IPS-18c (cell line): Measurements from ENCODE around the gene PUM2.

Experiments used
- H3K4me3 ChIP-seq: 2 replicates; pipeline ENCODE4 v1.7.0; 2013; ENCODE audit warnings: low read depth, mild to moderate bottlenecking, low read length, moderate library complexity; ENCODE audit not compliant: insufficient read depth
- H3K9me3 ChIP-seq: one replicate; pipeline ENCODE4 v1.6.1; 2013; ENCODE audit warnings: mild to moderate bottlenecking, low read length, moderate library complexity; ENCODE audit not compliant: control insufficient read depth, insufficient read depth

The PUM2 gene, protein sequence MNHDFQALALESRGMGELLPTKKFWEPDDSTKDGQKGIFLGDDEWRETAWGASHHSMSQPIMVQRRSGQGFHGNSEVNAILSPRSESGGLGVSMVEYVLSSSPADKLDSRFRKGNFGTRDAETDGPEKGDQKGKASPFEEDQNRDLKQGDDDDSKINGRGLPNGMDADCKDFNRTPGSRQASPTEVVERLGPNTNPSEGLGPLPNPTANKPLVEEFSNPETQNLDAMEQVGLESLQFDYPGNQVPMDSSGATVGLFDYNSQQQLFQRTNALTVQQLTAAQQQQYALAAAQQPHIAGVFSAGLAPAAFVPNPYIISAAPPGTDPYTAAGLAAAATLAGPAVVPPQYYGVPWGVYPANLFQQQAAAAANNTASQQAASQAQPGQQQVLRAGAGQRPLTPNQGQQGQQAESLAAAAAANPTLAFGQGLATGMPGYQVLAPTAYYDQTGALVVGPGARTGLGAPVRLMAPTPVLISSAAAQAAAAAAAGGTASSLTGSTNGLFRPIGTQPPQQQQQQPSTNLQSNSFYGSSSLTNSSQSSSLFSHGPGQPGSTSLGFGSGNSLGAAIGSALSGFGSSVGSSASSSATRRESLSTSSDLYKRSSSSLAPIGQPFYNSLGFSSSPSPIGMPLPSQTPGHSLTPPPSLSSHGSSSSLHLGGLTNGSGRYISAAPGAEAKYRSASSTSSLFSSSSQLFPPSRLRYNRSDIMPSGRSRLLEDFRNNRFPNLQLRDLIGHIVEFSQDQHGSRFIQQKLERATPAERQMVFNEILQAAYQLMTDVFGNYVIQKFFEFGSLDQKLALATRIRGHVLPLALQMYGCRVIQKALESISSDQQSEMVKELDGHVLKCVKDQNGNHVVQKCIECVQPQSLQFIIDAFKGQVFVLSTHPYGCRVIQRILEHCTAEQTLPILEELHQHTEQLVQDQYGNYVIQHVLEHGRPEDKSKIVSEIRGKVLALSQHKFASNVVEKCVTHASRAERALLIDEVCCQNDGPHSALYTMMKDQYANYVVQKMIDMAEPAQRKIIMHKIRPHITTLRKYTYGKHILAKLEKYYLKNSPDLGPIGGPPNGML

DNA sequence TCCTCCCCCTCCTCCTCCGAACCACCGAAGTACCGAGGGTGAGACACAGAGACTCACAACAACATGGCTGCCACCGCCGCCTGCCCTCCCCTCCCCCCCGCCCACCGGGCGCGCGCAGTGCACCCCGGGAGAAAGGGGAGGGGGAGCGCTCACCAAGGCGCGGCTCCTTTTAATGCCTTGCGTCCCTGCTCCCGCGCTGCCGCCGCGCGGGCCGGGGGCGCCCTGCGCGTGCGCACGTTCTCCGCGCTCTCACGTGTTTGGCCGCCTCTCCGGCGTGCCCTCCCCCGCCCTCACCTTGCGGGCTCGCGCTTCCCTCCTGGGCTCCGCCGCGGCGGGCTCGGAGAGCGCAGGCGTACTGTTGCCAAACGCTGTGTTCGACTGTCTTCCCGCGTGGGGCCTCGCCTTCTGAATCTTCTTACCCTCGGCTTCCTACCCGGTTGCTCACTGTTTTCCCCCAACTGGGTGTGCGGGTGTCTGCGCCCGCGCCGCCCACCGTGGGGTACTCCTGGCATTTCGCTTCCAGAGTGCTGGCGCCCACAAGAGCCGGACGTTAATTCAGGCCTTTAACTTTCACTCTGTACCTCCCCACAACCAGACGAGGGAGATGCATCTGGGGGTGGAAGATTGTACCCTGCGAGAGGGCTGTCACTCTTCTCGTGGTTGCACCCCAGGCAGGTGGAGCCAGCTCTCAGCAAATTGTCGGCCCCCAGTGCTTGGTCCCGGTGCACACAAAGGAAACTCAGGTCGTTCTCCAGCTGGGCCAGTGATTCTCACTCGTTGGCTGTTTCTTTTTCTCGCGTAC, at the start of gene PUM2:
Gene PUM2, minus strand, starts transcription at position 92 of the 802 bp plus-strand sequence. CDS start 23,484 bp downstream, outside the sequence.
- Histone ChIP-seq H3K4me3 (peak within 1 kb of the TSS; percentile 81), H3K9me3 (no peaks in the 10 kb centered on the region)

DNA sequence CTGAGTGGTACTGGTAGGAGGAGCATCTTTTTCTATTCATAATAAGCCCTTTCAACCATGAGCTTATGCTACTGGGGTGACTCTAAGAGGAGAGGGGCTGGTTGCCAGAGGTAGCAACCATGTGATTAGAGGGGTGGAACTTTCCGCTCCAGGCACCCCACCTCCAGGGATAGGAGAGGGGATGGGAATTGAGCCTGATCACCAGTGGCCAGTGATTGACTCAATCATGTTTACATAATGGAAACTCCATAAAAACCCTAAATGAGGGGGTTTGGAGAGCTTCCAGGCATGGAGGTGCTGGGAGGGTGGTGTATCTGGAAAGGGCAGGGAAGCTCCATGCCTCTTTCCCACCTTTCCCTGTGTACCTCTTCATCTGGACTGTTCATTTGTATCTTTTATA, 49.7 kb upstream of the PUM2 start:
- Histone ChIP-seq H3K9me3 (no peaks in the 10 kb centered on the region), H3K4me3 (no peak overlapping the region)

DNA sequence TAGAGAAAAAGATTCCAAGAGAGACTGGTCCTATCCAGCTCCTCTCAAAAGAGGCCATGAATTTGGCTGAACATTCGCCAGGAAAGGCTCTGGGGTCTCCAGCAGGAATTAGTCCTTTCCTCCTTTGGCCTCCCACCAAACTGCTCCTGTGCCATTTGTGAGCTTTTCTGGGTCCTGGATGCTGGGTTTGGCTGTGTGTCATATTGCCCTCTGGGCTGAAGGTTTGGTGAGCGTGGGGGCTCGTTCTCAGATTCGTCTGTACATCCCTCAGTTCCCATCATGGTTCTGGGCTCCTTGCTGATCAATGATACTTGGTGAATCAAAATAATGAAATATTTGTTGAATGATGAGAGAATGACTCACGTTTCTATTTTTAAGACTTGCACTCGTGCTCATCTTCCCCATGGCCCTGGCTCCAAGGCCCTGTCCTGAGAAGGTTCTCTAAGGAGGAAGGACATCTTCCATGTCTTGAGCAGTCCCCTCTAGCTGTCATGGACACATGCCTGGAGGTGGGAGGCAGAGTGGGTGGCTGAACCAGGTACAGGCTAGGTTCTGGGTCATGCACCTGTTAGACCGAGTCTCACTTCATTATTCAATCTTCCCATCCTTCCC, 48.4 kb upstream of the PUM2 start:
- Histone ChIP-seq H3K9me3 (no peaks in the 10 kb centered on the region), H3K4me3 (no peak overlapping the region)

DNA sequence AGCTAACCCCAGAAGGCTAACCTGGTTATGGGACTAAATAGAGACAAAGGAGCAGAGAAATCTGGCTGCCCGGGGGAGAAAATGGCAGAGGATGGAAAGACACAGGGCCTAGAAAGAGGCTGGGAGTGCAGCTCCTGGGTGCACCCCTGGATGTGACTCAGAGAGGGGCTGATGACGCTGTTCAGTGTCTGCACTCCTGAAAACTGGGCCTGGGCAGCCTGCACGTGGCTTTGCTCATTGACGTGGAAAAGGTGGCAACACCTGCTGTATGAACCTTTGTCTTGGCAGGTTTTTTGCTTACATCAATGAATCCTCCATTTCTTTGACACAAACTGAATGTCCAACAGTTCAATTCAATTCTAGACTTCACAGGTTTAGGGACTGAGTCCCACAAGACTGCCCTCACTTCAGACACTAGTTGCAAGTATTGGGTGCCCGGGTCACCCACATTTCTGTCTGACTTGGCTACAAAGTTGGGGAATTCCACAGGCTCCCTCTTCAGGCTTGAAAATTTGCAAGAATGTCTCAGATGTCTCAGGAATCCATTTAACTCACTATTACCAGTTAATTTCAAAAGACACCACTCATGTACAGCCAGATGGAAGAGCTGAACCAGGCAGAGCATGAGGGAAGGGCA, 47.3 kb upstream of the PUM2 start:
- Histone ChIP-seq H3K4me3 (no peak overlapping the region), H3K9me3 (no peaks in the 10 kb centered on the region)

DNA sequence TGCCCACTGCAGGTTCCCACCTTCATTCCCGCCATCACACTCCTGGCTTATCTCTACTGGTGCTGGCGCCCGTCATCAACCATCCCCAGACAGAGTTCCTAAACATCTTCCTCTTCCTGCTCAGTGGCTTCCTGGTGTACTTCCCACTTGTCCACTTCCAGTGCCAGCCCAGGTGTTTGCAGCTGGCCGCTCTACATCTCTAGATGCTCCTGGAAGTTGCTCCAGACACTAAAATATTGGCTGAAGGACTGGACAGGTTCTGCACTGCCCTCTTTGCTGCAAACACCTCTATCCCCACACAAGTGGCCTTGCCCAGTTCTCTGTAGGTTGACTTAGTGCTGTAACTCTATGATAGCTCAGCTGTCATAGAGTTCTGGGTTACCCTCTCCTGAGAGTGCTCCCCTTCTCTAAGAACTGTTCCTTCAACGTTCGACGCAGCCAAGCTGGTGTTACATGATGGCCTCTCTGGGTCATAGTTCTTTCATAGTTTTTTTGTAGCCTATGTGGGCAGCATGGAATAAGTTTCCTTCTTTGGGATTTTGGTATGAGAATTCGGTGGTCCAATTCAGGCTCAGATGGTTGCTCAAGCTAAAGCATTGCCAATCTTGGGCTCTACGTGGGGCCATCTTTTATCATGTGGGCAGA, 45.8 kb upstream of the PUM2 start:
- Histone ChIP-seq H3K4me3 (no peak overlapping the region), H3K9me3 (no peaks in the 10 kb centered on the region)

DNA sequence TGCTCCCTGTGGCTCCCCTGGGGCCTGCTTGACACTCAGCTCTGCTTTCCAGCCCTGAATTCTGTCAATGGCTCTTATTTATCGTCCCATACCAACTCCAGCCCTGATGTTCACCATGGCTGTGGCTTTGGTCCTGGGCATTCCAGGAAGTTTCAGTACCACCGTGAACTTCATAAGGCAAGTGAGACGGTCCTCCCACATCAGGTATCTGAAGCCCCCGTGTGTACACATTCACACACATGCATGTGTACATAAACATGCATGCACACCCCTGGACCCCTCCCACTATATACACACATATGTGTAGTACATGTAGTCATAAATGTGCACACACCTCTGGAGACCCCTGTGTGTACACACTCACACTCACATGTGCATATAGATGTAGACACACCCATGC, 43.3 kb upstream of the PUM2 start:
- H3K4me3 ChIP-seq = no peak overlapping the region

DNA sequence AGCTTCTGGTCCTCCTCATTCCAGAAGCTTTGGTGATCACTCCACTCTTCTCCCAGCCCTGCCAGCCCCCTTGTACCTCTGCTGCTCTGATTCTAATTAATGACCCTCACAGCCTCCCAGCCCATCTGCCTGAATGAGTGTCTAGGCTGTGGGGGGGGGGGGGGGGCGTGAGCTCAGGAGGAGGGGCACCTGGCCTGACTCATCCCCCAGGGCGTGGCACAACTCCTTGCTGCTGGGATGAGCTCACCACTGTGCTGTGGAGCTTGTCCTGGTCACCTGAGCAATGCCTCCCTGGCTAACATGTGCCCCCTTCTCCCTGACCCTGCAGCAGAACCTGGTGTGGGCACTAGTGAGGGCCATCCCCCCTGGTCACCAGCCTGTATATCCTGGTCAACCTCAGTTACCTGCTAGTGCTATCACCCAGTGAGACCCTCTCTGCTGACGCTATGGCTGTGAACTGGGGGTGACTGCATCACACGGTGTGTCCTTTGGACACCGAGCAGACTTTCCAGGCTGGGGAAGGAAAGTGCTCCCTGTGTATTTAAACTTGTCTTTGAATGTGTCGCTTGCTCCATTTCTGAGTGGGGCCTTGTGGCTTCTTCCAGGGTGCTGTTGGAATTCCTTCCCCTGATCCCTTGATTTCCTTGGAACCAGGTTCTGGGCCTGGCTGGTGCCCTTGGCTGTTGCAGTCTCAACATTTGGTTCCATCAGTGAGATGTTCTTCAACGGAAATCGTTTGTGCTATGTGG, 41.5 kb upstream of the PUM2 start:
- Histone ChIP-seq H3K9me3 (no peaks in the 10 kb centered on the region), H3K4me3 (no peak overlapping the region)

More for the DNA sequence above, 43.3 kb upstream of the PUM2 start:
- H3K9me3 ChIP-seq = no peaks in the 10 kb centered on the region

DNA sequence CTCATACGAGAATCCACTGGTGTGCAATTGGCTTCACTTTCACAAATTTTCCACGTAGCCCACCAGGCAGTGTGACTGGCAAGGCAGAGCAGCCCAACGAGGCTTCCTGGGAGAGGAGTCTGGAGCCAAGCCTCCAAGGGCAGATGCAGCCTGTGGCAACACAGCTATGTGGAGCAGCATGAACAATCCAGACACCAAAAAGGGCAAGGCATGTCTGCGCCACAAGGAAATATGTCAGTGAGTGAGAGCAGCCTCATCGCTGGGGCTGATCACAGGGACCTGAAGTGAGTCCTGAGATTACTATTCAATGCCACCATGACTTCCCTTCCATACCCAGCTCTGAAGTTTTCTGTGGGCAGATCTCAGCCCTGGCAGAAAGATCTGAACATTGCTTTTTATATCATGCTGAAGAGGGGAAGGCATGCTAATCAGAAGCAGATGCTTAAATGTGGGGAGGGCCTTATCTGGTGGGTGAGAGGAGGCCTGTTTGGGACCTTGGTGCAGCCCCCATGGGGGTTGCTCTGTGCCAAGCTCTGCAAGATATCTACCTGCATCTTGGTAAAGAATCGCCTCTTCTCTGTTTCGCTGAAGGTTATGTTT, 40.0 kb upstream of the PUM2 start:
- Histone ChIP-seq H3K4me3 (no peak overlapping the region), H3K9me3 (no peaks in the 10 kb centered on the region)

DNA sequence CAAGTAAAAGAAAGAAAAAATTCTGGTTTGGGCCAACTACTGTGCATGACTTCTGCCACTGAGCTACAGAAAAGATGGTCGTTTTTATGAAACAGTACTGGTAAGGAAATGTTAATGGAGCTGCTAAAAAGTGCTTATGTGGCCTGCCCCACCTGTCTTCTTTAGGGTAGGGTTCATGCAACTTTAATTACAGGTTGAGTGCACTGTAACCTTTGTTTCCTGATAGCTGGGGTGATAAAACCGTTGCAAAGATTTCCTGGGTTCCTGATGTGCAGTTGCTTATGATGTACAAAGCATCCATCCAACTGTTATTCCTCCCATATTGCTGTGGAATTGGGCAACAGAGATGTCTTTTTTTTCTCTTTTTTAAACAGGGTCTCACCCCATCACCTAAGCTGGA, 34.3 kb upstream of the PUM2 start:
- H3K4me3 ChIP-seq = no peak overlapping the region

DNA sequence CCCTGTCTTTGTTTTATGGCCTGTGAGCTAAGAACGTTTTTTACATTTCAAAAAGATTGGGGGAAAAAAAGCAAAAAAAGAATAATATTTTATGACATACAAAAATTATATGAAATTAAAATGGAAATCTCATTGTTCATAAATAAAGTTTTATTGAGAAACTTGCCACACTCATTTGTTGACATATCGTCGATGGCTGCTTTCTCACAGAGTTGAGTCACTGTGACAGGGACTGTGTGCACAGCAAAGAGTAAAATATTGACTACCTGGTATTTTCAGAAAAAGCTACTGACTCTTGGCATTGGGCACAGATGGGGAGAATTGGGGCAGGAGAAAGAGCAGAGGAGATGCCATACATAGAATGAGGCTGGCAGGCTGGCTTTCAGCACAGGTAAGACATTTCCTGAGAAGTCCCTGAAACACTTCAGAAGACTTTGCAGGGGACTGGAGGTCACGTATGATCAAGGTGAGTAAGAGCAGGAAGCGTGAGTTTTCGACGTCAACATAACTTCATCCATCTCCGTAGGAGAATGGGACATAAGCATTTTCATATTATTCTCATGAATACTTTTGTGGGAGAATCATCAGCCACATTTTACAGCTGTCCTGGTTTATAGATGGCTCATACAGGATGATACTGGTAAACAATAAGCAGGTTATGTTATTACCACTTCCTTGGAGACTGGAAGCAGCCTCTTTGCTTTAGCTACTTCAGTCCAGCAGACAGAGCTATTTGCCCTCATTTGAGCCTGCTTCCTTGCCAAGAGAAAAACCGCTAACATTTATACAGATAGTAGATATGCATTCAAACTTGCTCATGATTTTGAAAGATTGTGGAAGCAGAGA, 32.5 kb upstream of the PUM2 start:
- no peaks in the 10 kb centered on the region for H3K9me3 ChIP-seq
- no peak overlapping the region for H3K4me3 ChIP-seq

More for the DNA sequence above, 34.3 kb upstream of the PUM2 start:
- no peaks in the 10 kb centered on the region for H3K9me3 ChIP-seq

DNA sequence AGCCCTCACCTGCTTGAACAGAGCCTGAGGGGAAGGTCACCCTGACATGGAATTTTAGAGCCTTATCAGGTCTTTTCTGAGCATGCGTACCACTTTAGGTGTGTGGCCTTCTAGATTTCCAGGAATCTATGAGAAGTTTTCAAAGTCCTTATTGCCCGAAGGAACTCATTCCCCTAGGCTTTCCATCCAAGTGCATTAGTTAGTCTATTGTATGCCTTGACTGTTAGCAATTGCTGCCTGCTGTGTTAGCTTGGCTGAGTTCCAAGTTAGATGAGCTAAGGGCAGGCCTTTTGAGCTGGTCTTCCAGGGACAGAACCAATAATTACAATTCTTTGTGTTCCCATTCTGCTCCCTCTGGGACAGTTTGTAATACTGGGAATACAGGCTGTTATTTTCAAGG, 30.8 kb upstream of the PUM2 start:
- Histone ChIP-seq H3K9me3 (no peaks in the 10 kb centered on the region), H3K4me3 (no peak overlapping the region)

DNA sequence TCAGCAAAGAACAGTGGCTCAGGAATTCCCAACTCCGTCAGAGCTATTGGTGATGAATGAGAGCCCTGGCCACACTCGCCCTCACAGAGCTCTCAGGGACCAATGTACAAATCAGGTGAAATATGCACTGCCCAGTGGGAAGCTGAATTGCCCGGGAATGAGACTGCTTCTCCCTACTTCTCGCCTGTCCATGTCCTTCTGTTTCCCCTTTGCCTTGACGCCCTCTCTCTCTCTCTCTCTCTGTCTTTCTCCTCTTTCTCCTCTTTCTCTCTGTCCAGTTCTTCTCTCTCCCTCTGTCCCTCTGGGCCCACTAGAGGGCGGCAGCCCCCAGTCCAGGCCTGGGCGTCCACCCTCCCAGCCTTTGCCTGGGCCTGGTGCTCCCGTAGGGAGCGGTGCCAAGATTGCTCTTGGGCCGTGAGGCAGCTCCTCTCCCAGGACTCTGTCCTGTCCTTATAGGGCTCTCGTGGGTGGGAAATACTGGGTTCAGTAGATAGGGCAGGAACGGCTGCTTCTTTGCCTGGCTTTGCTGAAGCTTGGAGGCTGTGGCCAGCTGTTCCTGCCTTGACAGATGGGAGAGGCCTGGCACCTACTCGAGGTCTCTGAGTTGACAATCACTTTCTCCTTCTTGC, 28.4 kb upstream of the PUM2 start:
- Histone ChIP-seq H3K4me3 (no peak overlapping the region), H3K9me3 (no peaks in the 10 kb centered on the region)

DNA sequence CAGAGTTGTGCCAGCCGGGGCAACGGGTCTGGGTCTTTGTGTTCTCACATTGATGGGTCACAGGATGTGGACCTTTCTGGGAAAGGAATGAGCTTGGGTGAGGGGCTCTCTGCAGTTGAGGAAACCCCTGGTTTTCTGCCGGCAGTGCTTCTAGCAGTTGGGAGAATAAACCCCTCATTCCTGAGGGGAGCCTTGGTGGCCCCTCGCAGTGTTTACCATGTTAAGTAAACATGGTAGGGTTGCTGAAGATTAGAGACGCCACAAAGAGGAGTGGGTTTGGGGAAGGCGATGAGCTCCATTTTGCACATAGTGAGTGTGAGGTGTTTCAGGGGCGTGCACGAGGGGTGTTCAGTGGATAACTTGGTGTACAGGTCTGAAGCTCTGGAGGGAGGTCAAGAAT, 27.7 kb upstream of the PUM2 start:
- no peaks in the 10 kb centered on the region for H3K9me3 ChIP-seq
- no peak overlapping the region for H3K4me3 ChIP-seq

DNA sequence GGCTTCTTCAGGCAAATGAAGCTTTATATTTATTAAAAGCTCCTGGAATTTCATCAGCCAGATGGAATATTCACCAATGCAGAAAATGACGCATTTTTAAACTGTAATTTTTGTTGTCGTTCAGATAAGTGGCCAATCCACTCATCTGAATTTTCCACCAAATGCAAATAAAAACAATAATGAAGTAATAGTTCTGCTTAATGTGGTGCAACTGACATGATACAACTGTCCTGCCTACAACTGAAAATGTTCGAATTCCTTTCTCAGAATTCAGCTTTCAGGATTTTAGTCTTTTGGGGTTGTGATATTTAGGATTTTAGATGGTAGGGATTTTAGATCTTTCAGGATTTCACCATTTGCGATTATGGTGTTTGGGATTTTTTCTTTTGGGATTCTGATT, 27.1 kb upstream of the PUM2 start:
- Histone ChIP-seq H3K9me3 (no peaks in the 10 kb centered on the region), H3K4me3 (no peak overlapping the region)
